Measurements from ENCODE around the gene ARF4.

GRCh38 chr3:57594576-57594975 lies 2.6 kb downstream of the ARF4 start:
- no peak for TF ChIP-seq CTCF (conservative IDR thresholded peaks at IDR 0.05; ENCODE audit: low read depth in 2 of 2)
- no peak for TF ChIP-seq JUNB (IDR thresholded peaks at IDR 0.05; ENCODE audit: unreplicated experiment)
- TF ChIP-seq POLR2AphosphoS5 (IDR thresholded peaks at IDR 0.05; ENCODE audit: low read depth) = no peak
- TF ChIP-seq EZH2 (IDR thresholded peaks at IDR 0.05; ENCODE audit: low read depth, unreplicated experiment) = no peak

All from GM23338 (cell line).